Endothelial cell of umbilical vein (primary cell): Measurements from ENCODE around the gene SPATS1.

Experiments used
- MYC ChIP-seq: IDR thresholded peaks from one replicate; pipeline ENCODE4 v1.6.1; 2011; ENCODE audit warnings: mild to moderate bottlenecking, low read depth, low read length
- POLR2AphosphoS5 ChIP-seq: IDR thresholded peaks from 2 replicates; pipeline ENCODE4 v1.6.1; 2012; ENCODE audit warnings: low read depth, mild to moderate bottlenecking, control low read depth, low read length, moderate library complexity; ENCODE audit not compliant: insufficient read depth
- TF ChIP-seq, protein P1 (sequence below), 2 donors: IDR thresholded peaks; 1 replicate in 1 of 2; 2 replicates in 1 of 2; pipeline ENCODE4 v1.5.1; 2011; ENCODE audit warnings: low read length in 2 of 2, mild to moderate bottlenecking in 2 of 2, moderate library complexity in 2 of 2, control low read depth in 1 of 2, inconsistent platforms in 1 of 2, low read depth in 1 of 2; ENCODE audit not compliant: insufficient read depth in 1 of 2; ENCODE audit errors: extremely low read depth in 1 of 2

DNA sequence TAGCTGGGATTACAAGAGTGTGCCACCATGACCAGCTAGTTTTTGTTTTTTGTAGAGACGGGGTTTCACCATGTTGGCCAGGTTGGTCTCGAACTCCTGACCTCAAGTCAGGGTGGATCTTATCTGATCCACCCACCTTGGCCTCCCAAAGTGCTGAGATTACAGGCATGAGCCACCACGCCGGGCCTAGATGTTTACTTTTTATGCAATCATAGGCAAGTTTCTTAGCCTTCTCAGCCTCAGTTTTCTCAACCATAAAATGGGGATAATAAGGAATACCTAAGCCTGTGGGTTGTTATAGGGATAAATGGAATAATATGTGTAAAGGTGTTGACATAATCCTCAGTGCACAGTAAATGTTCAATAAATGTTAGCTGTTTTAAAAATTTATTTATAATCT, 9.8 kb downstream of the SPATS1 start:
- TF ChIP-seq, protein P1, sequence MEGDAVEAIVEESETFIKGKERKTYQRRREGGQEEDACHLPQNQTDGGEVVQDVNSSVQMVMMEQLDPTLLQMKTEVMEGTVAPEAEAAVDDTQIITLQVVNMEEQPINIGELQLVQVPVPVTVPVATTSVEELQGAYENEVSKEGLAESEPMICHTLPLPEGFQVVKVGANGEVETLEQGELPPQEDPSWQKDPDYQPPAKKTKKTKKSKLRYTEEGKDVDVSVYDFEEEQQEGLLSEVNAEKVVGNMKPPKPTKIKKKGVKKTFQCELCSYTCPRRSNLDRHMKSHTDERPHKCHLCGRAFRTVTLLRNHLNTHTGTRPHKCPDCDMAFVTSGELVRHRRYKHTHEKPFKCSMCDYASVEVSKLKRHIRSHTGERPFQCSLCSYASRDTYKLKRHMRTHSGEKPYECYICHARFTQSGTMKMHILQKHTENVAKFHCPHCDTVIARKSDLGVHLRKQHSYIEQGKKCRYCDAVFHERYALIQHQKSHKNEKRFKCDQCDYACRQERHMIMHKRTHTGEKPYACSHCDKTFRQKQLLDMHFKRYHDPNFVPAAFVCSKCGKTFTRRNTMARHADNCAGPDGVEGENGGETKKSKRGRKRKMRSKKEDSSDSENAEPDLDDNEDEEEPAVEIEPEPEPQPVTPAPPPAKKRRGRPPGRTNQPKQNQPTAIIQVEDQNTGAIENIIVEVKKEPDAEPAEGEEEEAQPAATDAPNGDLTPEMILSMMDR (IDR thresholded peaks at IDR 0.05; ENCODE audit: extremely low read depth in 1 of 2, insufficient read depth in 1 of 2, low read depth in 1 of 2, low read length in 2 of 2): no peak
- TF ChIP-seq POLR2AphosphoS5 (no peak), MYC (no peak)
